Panc1 (cell line): ENCODE data around the gene ARHGEF28. TPM values are rescaled to one million over a fixed set of nuclear protein-coding genes. Genes with fewer than 3 reads are reported as not detected.
A peak's percentile ranks its signal among the peaks of the same experiment; 100 is the strongest.

Experiments used
- ATAC-seq: fragments of 200-7000 bp; cut with Tn5 transposase; 2 replicates; pipeline ENCODE4 v1.9.1; 2020; ENCODE audit warnings: mild to moderate bottlenecking, moderate library complexity
- BruUV-seq: library from RNA; stranded (reverse); fragments of 400-500 nt; replicated peaks from 2 replicates; lab custom pipeline; 2021; lab: Mats Ljungman, UMichigan
- CTCF ChIA-PET: fragments of 300-600 bp; sonication (Branson Sonifier 250); formaldehyde crosslinking; loops from one replicate; lab custom pipeline; 2022; ENCODE audit warnings: antibody characterized with exemption; lab: Charles Lee
- POLR2A ChIA-PET: fragments of 300-600 bp; sonication (Branson Sonifier 250); formaldehyde crosslinking; loops from one replicate; lab custom pipeline; 2022; ENCODE audit warnings: antibody characterized with exemption; lab: Charles Lee
- DNase-seq: peaks from one replicate; pipeline ENCODE4 v3.0.0-alpha.2; 2010; ENCODE audit warnings: low read depth, low spot score
- H3K27ac ChIP-seq: 2 replicates; pipeline ENCODE4 v1.5.1; 2011; ENCODE audit warnings: mild to moderate bottlenecking, low read length, inconsistent platforms
- H3K27me3 ChIP-seq: fragments of 200-500 bp; sonication (Bioruptor generic); 2 replicates; pipeline ENCODE4 v1.6.0; 2014; ENCODE audit warnings: low read length, inconsistent platforms; ENCODE audit not compliant: control insufficient read depth, insufficient read depth
- H3K36me3 ChIP-seq: fragments of 200-500 bp; sonication (Bioruptor generic); 2 replicates; pipeline ENCODE4 v1.5.1; 2014; ENCODE audit warnings: inconsistent platforms, mild to moderate bottlenecking, low read length, moderate library complexity; ENCODE audit not compliant: control insufficient read depth, insufficient read depth
- H3K4me1 ChIP-seq: 2 replicates; pipeline ENCODE4 v1.5.1; 2011; ENCODE audit warnings: inconsistent platforms, mild to moderate bottlenecking, low read length, moderate library complexity; ENCODE audit not compliant: control insufficient read depth, insufficient read depth
- H3K4me3 ChIP-seq, 2 experiments: 2 replicates each; pipeline ENCODE4 v1.5.1; 2011 to 2012; ENCODE audit warnings: low read depth in 2 of 2, low read length in 2 of 2, mild to moderate bottlenecking in 2 of 2, inconsistent platforms in 1 of 2, moderate library complexity in 1 of 2
- H3K9me3 ChIP-seq: fragments of 200-500 bp; sonication (Bioruptor generic); 2 replicates; pipeline ENCODE4 v1.5.1; 2014; ENCODE audit warnings: low read depth, mild to moderate bottlenecking, inconsistent platforms, low read length, moderate library complexity; ENCODE audit not compliant: control insufficient read depth, insufficient read depth
- CTCF ChIP-seq: fragments of 450-650 bp; IDR thresholded peaks from 2 replicates; pipeline ENCODE4 v1.5.1; 2017; ENCODE audit warnings: mild to moderate bottlenecking
- POLR2AphosphoS5 ChIP-seq: IDR thresholded peaks from 2 replicates; pipeline ENCODE4 v1.6.1; 2012; ENCODE audit warnings: mild to moderate bottlenecking, low read depth, low read length, moderate library complexity
- REST ChIP-seq, 2 experiments: IDR thresholded peaks; 2 replicates each; pipeline ENCODE4 v1.6.1; 2011 to 2012; ENCODE audit warnings: low read depth in 2 of 2, control low read depth in 1 of 2, low read length in 1 of 2, mild to moderate bottlenecking in 1 of 2, moderate library complexity in 1 of 2; ENCODE audit not compliant: insufficient read depth in 1 of 2
- SIN3A ChIP-seq: IDR thresholded peaks from 2 replicates; pipeline ENCODE4 v1.6.1; 2012; ENCODE audit warnings: low read depth, mild to moderate bottlenecking, low read length, moderate library complexity, borderline replicate concordance; ENCODE audit not compliant: insufficient read depth
- TCF7L2 ChIP-seq: IDR thresholded peaks from 2 replicates; pipeline ENCODE4 v1.6.1; 2011; ENCODE audit warnings: mild to moderate bottlenecking, low read depth, low read length, inconsistent platforms
- in situ Hi-C: cut with HindIII; loops from 2 replicates; pipeline ENCODE4 v1.10.0; 2016; ENCODE audit warnings: low sequenced_read_pairs, low pct_unique_long_range_greater_than_20kb
- intact Hi-C: fragments of 100-400 bp; cut with micrococcal nuclease; formaldehyde crosslinking; loops from one replicate; pipeline ENCODE4 v1.10.0; 2022; ENCODE audit not compliant: unreplicated experiment
- total RNA-seq: library from RNA; stranded (reverse); gene quantifications from one replicate; pipeline ENCODE4 v1.2.1, GENCODE V29; 2021; ENCODE audit not compliant: unreplicated experiment

ARHGEF28 gene
- total RNA-seq, 1 experiment from 2014 or later = 34.8 TPM

DNA sequence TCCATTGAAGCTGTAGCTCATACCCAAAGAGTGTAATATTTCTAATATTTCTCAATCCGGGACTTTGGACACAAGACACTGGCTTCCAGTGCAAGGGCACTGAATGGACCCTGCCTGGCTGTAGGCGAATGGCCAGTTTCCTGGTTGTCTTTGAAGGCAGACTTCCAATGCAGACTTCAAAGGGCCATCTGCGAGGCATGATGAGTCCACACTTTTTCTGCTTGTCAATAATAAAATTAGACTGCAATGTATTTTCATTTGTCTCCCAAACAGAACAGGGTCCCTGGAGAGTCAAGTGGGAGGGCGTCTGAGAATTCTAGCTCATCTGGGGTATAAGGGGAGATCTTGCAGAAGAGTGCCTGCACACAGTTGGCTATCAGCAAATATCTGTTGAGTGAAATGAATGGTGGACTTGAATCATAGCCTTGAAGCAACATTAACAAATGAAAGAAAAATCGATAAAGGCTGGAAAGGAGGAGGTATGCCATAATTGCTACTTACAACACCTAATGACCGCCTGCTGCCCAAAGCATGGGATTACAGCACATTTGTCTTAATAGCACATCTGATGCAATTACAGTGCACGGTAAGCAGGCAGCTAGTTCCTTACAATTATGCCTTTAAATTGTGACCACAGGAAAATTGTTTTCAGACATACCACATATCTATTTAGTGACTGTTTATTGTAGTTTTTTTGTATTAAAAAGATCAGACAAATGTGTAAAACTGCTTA is 137.5 kb downstream of the ARHGEF28 start:
- no peaks in the 10 kb centered on the region for H3K27me3 ChIP-seq
- peak overlapping the region; percentile 19; the same call in 1 of the 2 replicates for H3K27ac ChIP-seq
- no peak for DNase-seq
- no peaks in the 10 kb centered on the region for H3K36me3 ChIP-seq
- no peak for ATAC-seq
- TF ChIP-seq TCF7L2 (no peak), CTCF (no peak), SIN3A (no peak), REST (IDR thresholded peaks at IDR 0.05; ENCODE audit: insufficient read depth in 1 of 2, low read depth in 2 of 2, low read length in 1 of 2) (no peak), POLR2AphosphoS5 (no peak)
- ChIA-PET CTCF (no interaction called here), POLR2A (no interaction called here)
- BruUV-seq = no TSS peak
- H3K9me3 ChIP-seq = peaks cover 22% of the 10 kb centered on the region; the same call in 1 of the 2 replicates
- no peak overlapping the region for H3K4me3 ChIP-seq
- H3K4me1 ChIP-seq = peaks cover 15% of the 10 kb centered on the region; the same call in 1 of the 2 replicates
- intact Hi-C loops (no loop called here), in situ Hi-C loops (no loop called here)

GRCh38 chr5:73764586-73764985 is 138.6 kb downstream of the ARHGEF28 start:
- H3K4me1 ChIP-seq = peaks cover 15% of the 10 kb centered on the region; the same call in 1 of the 2 replicates
- ChIA-PET CTCF (no interaction called here), POLR2A (no interaction called here)
- intact Hi-C loops = no loop called here
- ATAC-seq = peak; percentile 98
- peaks cover 29% of the 10 kb centered on the region; the same call in 1 of the 2 replicates for H3K9me3 ChIP-seq
- TF ChIP-seq CTCF (no peak), TCF7L2 (0 out of 2 replicates have a peak, but pooled peaks have one; percentile 17), POLR2AphosphoS5 (no peak)
- H3K36me3 ChIP-seq = no peaks in the 10 kb centered on the region
- peak overlapping the region; percentile 69 for H3K27ac ChIP-seq
- peak; percentile 92 for DNase-seq
- no TSS peak for BruUV-seq
- in situ Hi-C loops = no loop called here
- H3K27me3 ChIP-seq = no peaks in the 10 kb centered on the region
- no peak overlapping the region for H3K4me3 ChIP-seq
